ENCODE measurements around the gene GAPVD1.

- TF ChIP-seq POLR2A (IDR thresholded peaks at IDR 0.05; ENCODE audit: low read length) = no peak
- peak; percentile 91 for TF ChIP-seq CTCF (IDR thresholded peaks at IDR 0.05)
- no peak for TF ChIP-seq CEBPB (IDR thresholded peaks at IDR 0.05)
- TF ChIP-seq ELK1 (IDR thresholded peaks at IDR 0.05; ENCODE audit: low read depth, low read length) = no peak
- no peak for TF ChIP-seq FOSB (CRISPR knock-in tag; IDR thresholded peaks at IDR 0.05)
- TF ChIP-seq KDM5A (IDR thresholded peaks at IDR 0.05) = no peak
- TF ChIP-seq EHF (CRISPR knock-in tag; IDR thresholded peaks at IDR 0.05) = no peak
- TF ChIP-seq EP300 (IDR thresholded peaks at IDR 0.05) = no peak
- no peak for TF ChIP-seq MAX (IDR thresholded peaks at IDR 0.05)
Measured at GRCh38 chr9:125374443-125375309, 113.0 kb downstream of the GAPVD1 start.

All from A549 (cell line).